H9 (cell line): ENCODE measurements around the gene MED15. TPM values are rescaled to one million over a fixed set of nuclear protein-coding genes. Genes with fewer than 3 reads are reported as not detected.

ENCODE experiments used
- DNase-seq: peaks from one replicate; pipeline ENCODE4 v3.0.0-alpha.2; 2017
- H2AFZ ChIP-seq: one replicate; pipeline ENCODE4 v1.6.1; 2013; ENCODE audit warnings: mild to moderate bottlenecking, low read length, control low read depth, moderate library complexity
- H2AK5ac ChIP-seq: 2 replicates; pipeline ENCODE4 v1.6.1; 2013; ENCODE audit warnings: low read length, control low read depth, mixed read lengths; ENCODE audit not compliant: insufficient read length
- H2BK120ac ChIP-seq: one replicate; pipeline ENCODE4 v1.6.1; 2013; ENCODE audit warnings: low read depth, mild to moderate bottlenecking, low read length, control low read depth, inconsistent platforms; ENCODE audit not compliant: poor library complexity, severe bottlenecking
- H2BK12ac ChIP-seq: 2 replicates; pipeline ENCODE4 v1.6.1; 2013; ENCODE audit warnings: low read length, control low read depth, mixed read lengths, low read depth; ENCODE audit not compliant: insufficient read length
- H2BK15ac ChIP-seq: 2 replicates; pipeline ENCODE4 v1.6.1; 2013; ENCODE audit warnings: low read depth, low read length, control low read depth
- H2BK20ac ChIP-seq: one replicate; pipeline ENCODE4 v1.6.1; 2013; ENCODE audit warnings: low read depth, mild to moderate bottlenecking, low read length, control low read depth, inconsistent platforms; ENCODE audit not compliant: poor library complexity, severe bottlenecking
- H2BK5ac ChIP-seq: 2 replicates; pipeline ENCODE4 v1.6.1; 2013; ENCODE audit warnings: low read length, control low read depth, mixed read lengths; ENCODE audit not compliant: insufficient read length
- H3K14ac ChIP-seq: 2 replicates; pipeline ENCODE4 v1.6.1; 2013; ENCODE audit warnings: low read length, control low read depth; ENCODE audit not compliant: insufficient read depth
- H3K18ac ChIP-seq: 2 replicates; pipeline ENCODE4 v1.6.1; 2013; ENCODE audit warnings: low read depth, mild to moderate bottlenecking, mixed read lengths, low read length, control low read depth; ENCODE audit not compliant: insufficient read length
- H3K23ac ChIP-seq: 2 replicates; pipeline ENCODE4 v1.6.1; 2013; ENCODE audit warnings: low read length, control low read depth, mixed read lengths, low read depth; ENCODE audit not compliant: insufficient read length
- H3K23me2 ChIP-seq: 2 replicates; pipeline ENCODE4 v1.6.1; 2013; ENCODE audit warnings: low read depth, mild to moderate bottlenecking, mixed read lengths, low read length, control low read depth; ENCODE audit not compliant: insufficient read length, poor library complexity, severe bottlenecking
- H3K27ac ChIP-seq: 2 replicates; pipeline ENCODE4 v1.5.1; 2013; ENCODE audit warnings: low read length, control low read depth, mixed read lengths, low read depth; ENCODE audit not compliant: insufficient read length
- H3K27me3 ChIP-seq: 2 replicates; pipeline ENCODE4 v1.6.1; 2013; ENCODE audit warnings: low read length, control low read depth, inconsistent platforms; ENCODE audit not compliant: insufficient read depth
- H3K4ac ChIP-seq: 2 replicates; pipeline ENCODE4 v1.6.1; 2013; ENCODE audit warnings: low read depth, mild to moderate bottlenecking, control low read depth, inconsistent platforms, low read length, moderate library complexity
- H3K4me1 ChIP-seq: 2 replicates; pipeline ENCODE4 v1.6.1; 2013; ENCODE audit warnings: low read length, control low read depth, inconsistent platforms; ENCODE audit not compliant: insufficient read depth
- H3K4me2 ChIP-seq: 2 replicates; pipeline ENCODE4 v1.6.1; 2013; ENCODE audit warnings: low read length, control low read depth, mixed read lengths; ENCODE audit not compliant: insufficient read length, insufficient read depth
- H3K56ac ChIP-seq: 2 replicates; pipeline ENCODE4 v1.6.1; 2013; ENCODE audit warnings: low read depth, mild to moderate bottlenecking, mixed read lengths, low read length, control low read depth; ENCODE audit not compliant: insufficient read length
- H3K79me1 ChIP-seq: 2 replicates; pipeline ENCODE4 v1.6.1; 2013; ENCODE audit warnings: low read depth, mild to moderate bottlenecking, moderate library complexity, low read length, control low read depth, inconsistent platforms; ENCODE audit not compliant: insufficient read depth, poor library complexity, severe bottlenecking
- H3K79me2 ChIP-seq: 2 replicates; pipeline ENCODE4 v1.6.1; 2013; ENCODE audit warnings: low read length, control low read depth, inconsistent platforms; ENCODE audit not compliant: insufficient read depth
- H3K9ac ChIP-seq: 2 replicates; pipeline ENCODE4 v1.6.1; 2013; ENCODE audit warnings: low read length, control low read depth, mixed read lengths; ENCODE audit not compliant: insufficient read length; ENCODE audit errors: extremely low read depth
- H3K9me3 ChIP-seq: one replicate; pipeline ENCODE4 v1.6.1; 2013; ENCODE audit warnings: low read depth, low read length, inconsistent platforms; ENCODE audit not compliant: control insufficient read depth
- H3T11ph ChIP-seq: one replicate; pipeline ENCODE4 v1.6.1; 2013; ENCODE audit warnings: mild to moderate bottlenecking, low read length, control low read depth, inconsistent platforms
- H4K20me1 ChIP-seq: one replicate; pipeline ENCODE4 v1.6.1; 2013; ENCODE audit not compliant: control insufficient read depth, insufficient read length, insufficient read depth
- H4K5ac ChIP-seq: 2 replicates; pipeline ENCODE4 v1.6.1; 2013; ENCODE audit warnings: low read depth, mild to moderate bottlenecking, mixed read lengths, low read length, control low read depth; ENCODE audit not compliant: insufficient read length
- H4K8ac ChIP-seq: replicated peaks from 2 replicates; pipeline ENCODE4 v1.6.1; 2013; ENCODE audit warnings: low read length, control low read depth, mixed read lengths, low read depth; ENCODE audit not compliant: insufficient read length
- H4K91ac ChIP-seq: 2 replicates; pipeline ENCODE4 v1.6.1; 2013; ENCODE audit warnings: low read depth, mild to moderate bottlenecking, moderate library complexity, mixed read lengths, low read length, control low read depth; ENCODE audit not compliant: insufficient read length
- H3K27ac Mint-ChIP-seq, 3 experiments: 2 replicates in 2 of 3; 3 replicates in 1 of 3; pipeline ENCODE4 v1.8.0; 2020 to 2021; ENCODE audit warnings: mixed read lengths in 3 of 3, mild to moderate bottlenecking in 1 of 3, moderate library complexity in 1 of 3
- H3K27me3 Mint-ChIP-seq: 2 replicates; pipeline ENCODE4 v1.8.0; 2021; ENCODE audit warnings: low read depth, mild to moderate bottlenecking, moderate library complexity, mixed read lengths
- H3K36me3 Mint-ChIP-seq, 3 experiments: 2 replicates in 2 of 3; 3 replicates in 1 of 3; pipeline ENCODE4 v1.8.0; 2020 to 2021; ENCODE audit warnings: low read depth in 3 of 3, mixed read lengths in 3 of 3; ENCODE audit not compliant: insufficient read depth in 1 of 3
- H3K4me1 Mint-ChIP-seq, 2 experiments: 2 replicates each; pipeline ENCODE4 v1.8.0; 2020; ENCODE audit warnings: mixed read lengths in 2 of 2
- H3K4me3 Mint-ChIP-seq, 2 experiments: 2 replicates in 1 of 2; 3 replicates in 1 of 2; pipeline ENCODE4 v1.8.0; 2020 to 2021; ENCODE audit warnings: mild to moderate bottlenecking in 2 of 2, mixed read lengths in 2 of 2, moderate library complexity in 1 of 2
- H3K9me3 Mint-ChIP-seq, 2 experiments: 2 replicates in 1 of 2; 3 replicates in 1 of 2; pipeline ENCODE4 v1.8.0; 2020; ENCODE audit warnings: mild to moderate bottlenecking in 2 of 2, mixed read lengths in 2 of 2, moderate library complexity in 1 of 2
- WGBS: extraction: QIAGEN DNeasy Blood & Tissue Kit; methylation state at CpG from one replicate; pipeline ENCODE4 v1.1.7; 2013; ENCODE audit warnings: missing lambda C conversion rate, low lambda C conversion rate, mixed read lengths; ENCODE audit not compliant: insufficient read length; ENCODE audit errors: extremely low coverage; 5-methylcytosine and 5-hydroxymethylcytosine counted together
- total RNA-seq: library from RNA; stranded (reverse); gene quantifications from 2 replicates; pipeline ENCODE4 v1.2.1, GENCODE V29; 2021
- TF ChIP-seq, protein P1 (sequence below): fragments of 200-600 bp; sonication (generic); conservative IDR thresholded peaks from 3 replicates; pipeline ENCODE4 v1.8.0; 2021; ENCODE audit warnings: antibody characterized with exemption, mild to moderate bottlenecking

MED15 gene
- total RNA-seq, 1 experiment from 2014 or later: 47.4 TPM

DNA sequence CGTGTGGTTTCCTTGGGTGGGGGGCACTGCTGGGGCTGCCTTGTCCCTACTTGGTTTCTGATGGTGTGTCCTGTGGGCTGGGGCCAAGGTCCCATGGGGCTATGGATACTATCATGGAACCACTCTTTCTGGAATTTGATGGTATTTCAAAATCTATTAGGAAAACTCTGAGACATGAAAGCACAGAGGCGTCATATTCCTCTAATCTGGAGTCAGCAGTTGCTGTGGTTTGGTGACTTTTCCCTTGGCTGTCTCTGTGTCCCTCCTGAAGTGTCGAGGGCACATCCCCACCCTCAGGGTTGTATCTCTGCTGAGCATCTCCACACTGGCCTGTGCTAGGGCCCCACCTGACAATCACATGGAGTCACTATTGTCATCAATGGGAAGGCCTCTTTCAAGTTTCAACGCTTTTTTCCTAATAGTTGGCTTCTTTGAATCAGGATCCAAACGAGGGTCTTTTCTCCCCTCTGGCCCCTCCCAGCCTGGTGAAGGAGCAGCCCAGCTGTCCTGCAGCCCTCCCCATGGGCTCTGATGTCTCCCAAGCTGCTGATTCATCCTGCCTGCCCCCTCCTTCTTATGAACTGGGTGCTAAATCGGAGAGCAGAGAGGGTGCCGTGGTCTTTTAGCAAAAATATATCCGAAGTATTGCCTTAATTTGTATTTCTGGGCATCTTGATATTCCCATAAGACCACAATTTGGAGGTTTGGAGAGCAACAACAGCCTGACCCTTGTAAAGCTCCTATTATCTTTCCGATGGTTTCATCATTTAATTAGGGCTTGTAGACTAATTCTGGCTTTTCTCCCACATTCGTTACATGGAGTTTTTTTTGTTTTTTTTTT, 38.5 kb downstream of the MED15 start:
- Mint-ChIP-seq H3K27ac (peak overlapping the region in 1 of 3 experiments; percentile 15; a peak in 2 of 7 replicates), H3K9me3 (no peaks in the 10 kb centered on the region; a peak in 1 of 5 replicates), H3K36me3 (peaks cover 19 to 28% (median 20%) of the 10 kb centered on the region in 3 experiments), H3K4me3 (no peak overlapping the region), H3K4me1 (peaks cover 18 to 28% of the 10 kb centered on the region in 2 experiments), H3K27me3 (no peaks in the 10 kb centered on the region)
- Histone ChIP-seq H3T11ph (no peak overlapping the region), H3K79me2 (no peaks in the 10 kb centered on the region), H2BK5ac (no peak overlapping the region), H3K14ac (no peak overlapping the region), H3K9ac (no peak overlapping the region), H3K4ac (no peak overlapping the region), H3K4me1 (0 out of 2 replicates have a peak, but pooled peaks cover 2% of the 10 kb centered on the region), H3K56ac (no peak overlapping the region), H3K18ac (no peak overlapping the region), H3K27ac (no peak overlapping the region), H2AFZ (no peak overlapping the region), H2BK15ac (no peak overlapping the region), H3K23ac (no peak overlapping the region), H3K23me2 (no peaks in the 10 kb centered on the region), H3K9me3 (no peaks in the 10 kb centered on the region), H3K4me2 (no peak overlapping the region), H4K91ac (no peak overlapping the region), H2BK12ac (no peak overlapping the region), H2BK20ac (no peak overlapping the region), H3K27me3 (no peaks in the 10 kb centered on the region), H2BK120ac (no peak overlapping the region), H4K5ac (no peak overlapping the region), H3K79me1 (peaks cover 2% of the 10 kb centered on the region), H2AK5ac (no peak overlapping the region), H4K8ac (no peak overlapping the region), H4K20me1 (no peaks in the 10 kb centered on the region)
- no CpG with 5 or more reads among the region's 10 CpGs for WGBS
- DNase-seq: no peak
- TF ChIP-seq, protein P1, sequence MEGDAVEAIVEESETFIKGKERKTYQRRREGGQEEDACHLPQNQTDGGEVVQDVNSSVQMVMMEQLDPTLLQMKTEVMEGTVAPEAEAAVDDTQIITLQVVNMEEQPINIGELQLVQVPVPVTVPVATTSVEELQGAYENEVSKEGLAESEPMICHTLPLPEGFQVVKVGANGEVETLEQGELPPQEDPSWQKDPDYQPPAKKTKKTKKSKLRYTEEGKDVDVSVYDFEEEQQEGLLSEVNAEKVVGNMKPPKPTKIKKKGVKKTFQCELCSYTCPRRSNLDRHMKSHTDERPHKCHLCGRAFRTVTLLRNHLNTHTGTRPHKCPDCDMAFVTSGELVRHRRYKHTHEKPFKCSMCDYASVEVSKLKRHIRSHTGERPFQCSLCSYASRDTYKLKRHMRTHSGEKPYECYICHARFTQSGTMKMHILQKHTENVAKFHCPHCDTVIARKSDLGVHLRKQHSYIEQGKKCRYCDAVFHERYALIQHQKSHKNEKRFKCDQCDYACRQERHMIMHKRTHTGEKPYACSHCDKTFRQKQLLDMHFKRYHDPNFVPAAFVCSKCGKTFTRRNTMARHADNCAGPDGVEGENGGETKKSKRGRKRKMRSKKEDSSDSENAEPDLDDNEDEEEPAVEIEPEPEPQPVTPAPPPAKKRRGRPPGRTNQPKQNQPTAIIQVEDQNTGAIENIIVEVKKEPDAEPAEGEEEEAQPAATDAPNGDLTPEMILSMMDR: no peak
